ENCODE results near the gene CA5A. TPM values are rescaled to one million over a fixed set of nuclear protein-coding genes. Genes with fewer than 3 reads are reported as not detected.
A peak's percentile ranks its signal among the peaks of the same experiment; 100 is the strongest.
"Not testable (repeated sequence)": the region's sequence is repeated elsewhere in the genome, so short reads cannot be mapped to it uniquely, and the experiment has no call there.

Gene CA5A
- not detected for polyA plus RNA-seq (2012; ENCODE audit: missing spikeins)

GRCh38 chr16:87936375-87937230, at the start of gene CA5A:
TSS of gene CA5A (minus strand) at chr16:87936529. CDS start at chr16:87936450, 79 bp downstream.
- FAIRE-seq (no peak), DNase-seq (ENCODE audit: insufficient read length) (no peak)
- no peak for TF ChIP-seq POLR2A (IDR thresholded peaks at IDR 0.05; ENCODE audit: low read depth, low read length)
- no peak for TF ChIP-seq POLR2AphosphoS5 (IDR thresholded peaks at IDR 0.05; ENCODE audit: low read depth, low read length)
- TF ChIP-seq TAF1 (IDR thresholded peaks at IDR 0.05; ENCODE audit: borderline replicate concordance, low read depth, low read length) = no peak

GRCh38 chr16:87985493-87985892, 49.2 kb upstream of the CA5A start:
- not testable (repeated sequence) for DNase-seq (ENCODE audit: insufficient read length); FAIRE-seq

DNA sequence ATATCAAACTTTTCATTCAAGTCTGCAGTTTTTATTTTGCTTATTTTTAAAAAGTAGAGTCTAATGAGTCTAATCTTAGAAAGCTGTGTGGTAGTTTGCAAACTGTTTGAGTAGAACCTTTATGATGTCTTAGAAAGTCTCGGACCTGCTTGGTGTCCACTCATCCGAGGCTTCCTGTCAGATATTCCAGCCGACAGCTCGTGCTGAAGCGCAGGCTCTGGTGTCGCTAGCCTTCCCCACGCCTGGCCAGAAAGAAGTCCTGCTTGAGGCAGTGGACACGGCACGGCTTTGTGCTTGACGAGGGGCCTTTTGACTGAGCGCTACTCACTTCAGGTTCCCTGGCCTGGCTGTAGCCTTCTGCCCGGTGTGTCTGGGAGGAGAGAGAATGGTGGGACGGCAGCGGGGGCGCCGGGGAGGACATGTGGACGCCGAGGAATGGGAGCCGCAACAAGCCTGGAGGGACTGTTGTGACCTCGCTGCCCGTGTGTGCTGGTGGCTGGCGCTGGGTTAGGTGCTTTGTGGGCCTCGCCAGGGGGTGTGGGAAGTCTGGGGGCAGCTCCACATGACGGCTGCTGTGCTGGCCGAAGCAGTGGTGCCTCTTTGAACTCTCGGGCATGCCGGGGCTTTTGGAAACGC, 48.4 kb upstream of the CA5A start:
- DNase-seq (ENCODE audit: insufficient read length) (no peak), FAIRE-seq (no peak)
- TF ChIP-seq POLR2A (IDR thresholded peaks at IDR 0.05; ENCODE audit: low read depth, low read length) = no peak
- TF ChIP-seq TAF1 (IDR thresholded peaks at IDR 0.05; ENCODE audit: borderline replicate concordance, low read depth, low read length) = no peak
- no peak for TF ChIP-seq POLR2AphosphoS5 (IDR thresholded peaks at IDR 0.05; ENCODE audit: low read depth, low read length)

GRCh38 chr16:87984180-87984579, 47.9 kb upstream of the CA5A start:
- FAIRE-seq; DNase-seq (ENCODE audit: insufficient read length): not testable (repeated sequence)

DNA sequence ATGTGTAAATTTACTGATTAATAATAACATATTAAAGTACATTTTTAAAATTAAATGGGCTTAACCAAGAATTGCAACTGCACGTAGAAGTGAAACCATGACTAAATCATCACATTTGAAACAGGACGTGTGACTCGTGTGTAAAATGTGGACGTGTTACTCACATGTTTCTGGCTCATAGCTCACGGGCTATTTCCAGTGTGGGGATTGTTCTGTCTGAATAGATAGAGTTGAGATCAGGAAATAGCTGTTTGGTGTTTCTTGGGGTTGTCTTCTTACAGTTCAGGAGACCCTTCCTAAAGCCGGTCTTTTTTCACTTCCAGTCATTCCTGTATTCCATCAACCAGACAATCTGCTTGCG, 47.4 kb upstream of the CA5A start:
- FAIRE-seq = peak; percentile 91
- not testable (repeated sequence) for DNase-seq (ENCODE audit: insufficient read length)

- DNase-seq (ENCODE audit: insufficient read length) = not testable (repeated sequence)
- peak; percentile 76 for FAIRE-seq
These were observed 46.9 kb upstream of the CA5A start for GRCh38 chr16:87983072-87983736.

GRCh38 chr16:87982581-87983041, 46.3 kb upstream of the CA5A start:
- no peak for FAIRE-seq
- TF ChIP-seq POLR2A (IDR thresholded peaks at IDR 0.05; ENCODE audit: low read depth, low read length) (no peak), TAF1 (IDR thresholded peaks at IDR 0.05; ENCODE audit: borderline replicate concordance, low read depth, low read length) (no peak), POLR2AphosphoS5 (IDR thresholded peaks at IDR 0.05; ENCODE audit: low read depth, low read length) (no peak)
- DNase-seq (ENCODE audit: insufficient read length) = no peak

- DNase-seq (ENCODE audit: insufficient read length); FAIRE-seq: not testable (repeated sequence)
These were observed 45.0 kb upstream of the CA5A start for GRCh38 chr16:87981376-87981775.

DNA sequence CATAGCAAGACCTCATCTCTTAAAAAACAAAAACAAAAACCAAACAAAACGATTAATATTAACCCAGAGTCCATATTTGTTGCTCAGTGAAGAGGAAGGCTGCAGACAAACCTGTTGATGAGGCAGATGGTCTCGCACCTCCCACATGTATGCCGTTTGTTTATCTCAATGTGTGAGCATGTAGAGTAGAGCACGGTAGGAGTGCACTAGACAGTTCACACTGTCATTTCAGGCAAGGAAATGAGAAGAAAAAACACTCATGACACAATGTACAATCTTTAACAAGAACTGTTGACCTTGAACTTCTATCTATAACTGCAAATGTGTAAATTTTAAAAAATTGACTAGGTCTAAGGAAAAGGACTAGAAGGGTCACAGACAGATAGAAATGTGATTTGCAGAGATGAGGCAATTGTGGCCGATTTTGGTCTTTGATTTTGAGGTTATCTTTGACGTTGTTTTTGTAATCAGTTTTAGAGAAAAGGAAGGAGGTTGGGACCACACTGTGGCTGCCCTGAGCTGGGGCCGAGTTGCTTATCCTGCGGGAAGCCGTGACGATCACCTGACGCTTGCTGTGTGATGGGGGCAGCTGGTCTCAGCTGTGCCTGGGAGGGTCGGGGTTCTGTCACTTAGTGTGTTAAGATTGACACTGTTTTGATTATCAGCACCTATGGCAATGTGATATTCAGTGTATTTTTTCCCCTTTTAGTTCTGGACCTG, 43.7 kb upstream of the CA5A start:
- not testable (repeated sequence) for DNase-seq (ENCODE audit: insufficient read length); FAIRE-seq

- TF ChIP-seq TAF1 (IDR thresholded peaks at IDR 0.05; ENCODE audit: borderline replicate concordance, low read depth, low read length) = no peak
- no peak for TF ChIP-seq POLR2AphosphoS5 (IDR thresholded peaks at IDR 0.05; ENCODE audit: low read depth, low read length)
- TF ChIP-seq POLR2A (IDR thresholded peaks at IDR 0.05; ENCODE audit: low read depth, low read length) = no peak
- DNase-seq (ENCODE audit: insufficient read length) (no peak), FAIRE-seq (no peak)
These were observed 43.0 kb upstream of the CA5A start for GRCh38 chr16:87979352-87979751.

DNA sequence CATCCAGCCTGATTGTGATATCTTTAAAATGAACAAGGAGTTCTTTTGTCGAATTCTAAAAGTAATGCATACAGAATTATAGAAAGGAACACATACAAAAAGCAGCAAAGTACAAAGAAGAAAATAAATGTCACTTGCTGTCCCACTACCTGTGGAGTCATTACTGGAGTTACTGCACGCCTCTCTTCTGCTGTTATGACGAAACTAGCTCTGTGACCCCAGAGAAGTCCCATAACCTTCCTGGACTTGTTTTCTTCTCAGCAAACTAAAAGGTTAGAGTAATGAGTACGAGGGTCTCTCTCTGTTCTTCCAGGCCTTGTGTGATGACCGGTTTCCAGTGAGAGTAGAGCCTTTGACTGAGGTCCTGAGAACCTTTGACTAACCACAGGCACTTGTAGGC, 41.8 kb upstream of the CA5A start:
- FAIRE-seq (no peak), DNase-seq (ENCODE audit: insufficient read length) (no peak)
- TF ChIP-seq POLR2A (IDR thresholded peaks at IDR 0.05; ENCODE audit: low read depth, low read length) (no peak), TAF1 (IDR thresholded peaks at IDR 0.05; ENCODE audit: borderline replicate concordance, low read depth, low read length) (no peak), POLR2AphosphoS5 (IDR thresholded peaks at IDR 0.05; ENCODE audit: low read depth, low read length) (no peak)

- FAIRE-seq (no peak), DNase-seq (ENCODE audit: insufficient read length) (no peak)
These were observed 40.3 kb upstream of the CA5A start for GRCh38 chr16:87976665-87977064.

More at GRCh38 chr16:87976665-87977064, 40.3 kb upstream of the CA5A start:
- TF ChIP-seq POLR2A (IDR thresholded peaks at IDR 0.05; ENCODE audit: low read depth, low read length) = no peak
- TF ChIP-seq POLR2AphosphoS5 (IDR thresholded peaks at IDR 0.05; ENCODE audit: low read depth, low read length) = no peak
